A673 (cell line): ENCODE data around the gene DNAJC10. TPM values are rescaled to one million over a fixed set of nuclear protein-coding genes. Genes with fewer than 3 reads are reported as not detected.

Experiments used
- BruUV-seq: library from RNA; stranded (reverse); fragments of 400-500 nt; replicated peaks from 2 replicates; lab custom pipeline; 2021; lab: Mats Ljungman, UMichigan
- CTCF ChIA-PET: fragments of 300-600 bp; sonication (Branson Sonifier 250); formaldehyde crosslinking; loops from one replicate; lab custom pipeline; 2022; ENCODE audit warnings: antibody characterized with exemption; lab: Charles Lee
- POLR2A ChIA-PET: fragments of 300-600 bp; sonication (Branson Sonifier 250); formaldehyde crosslinking; loops from one replicate; lab custom pipeline; 2022; ENCODE audit warnings: antibody characterized with exemption; ENCODE audit not compliant: low non-redundant PET; lab: Charles Lee
- DNase-seq: peaks from one replicate; pipeline ENCODE4 v3.0.0-alpha.2; 2015; ENCODE audit warnings: low spot score
- H3K27ac ChIP-seq: fragments of 200-600 bp; sonication (generic); 2 replicates; pipeline ENCODE4 v1.5.1; 2016; ENCODE audit warnings: mixed run types, low read depth, mild to moderate bottlenecking, mixed read lengths, antibody characterized with exemption, low read length; ENCODE audit not compliant: poor library complexity, severe bottlenecking
- H3K27me3 ChIP-seq: fragments of 200-600 bp; sonication (generic); replicated peaks from 2 replicates; pipeline ENCODE4 v1.6.1; 2017; ENCODE audit warnings: mixed run types, low read depth, mild to moderate bottlenecking, mixed read lengths, antibody characterized with exemption, low read length; ENCODE audit not compliant: insufficient read depth, poor library complexity
- H3K36me3 ChIP-seq: fragments of 200-600 bp; sonication (generic); 2 replicates; pipeline ENCODE4 v1.6.1; 2016; ENCODE audit warnings: mixed run types, mild to moderate bottlenecking, mixed read lengths, antibody characterized with exemption, low read length; ENCODE audit not compliant: insufficient read depth, poor library complexity, severe bottlenecking
- H3K4me1 ChIP-seq: fragments of 200-600 bp; sonication (generic); 2 replicates; pipeline ENCODE4 v1.6.1; 2017; ENCODE audit warnings: mixed run types, mild to moderate bottlenecking, mixed read lengths, antibody characterized with exemption, low read length; ENCODE audit not compliant: insufficient read depth, poor library complexity, severe bottlenecking
- H3K4me3 ChIP-seq: fragments of 200-600 bp; sonication (generic); 2 replicates; pipeline ENCODE4 v1.5.1; 2016; ENCODE audit warnings: low read depth, mixed run types, mild to moderate bottlenecking, mixed read lengths, low read length; ENCODE audit not compliant: poor library complexity, severe bottlenecking
- H3K9me3 ChIP-seq: fragments of 200-600 bp; sonication (generic); 2 replicates; pipeline ENCODE4 v1.6.1; 2016; ENCODE audit warnings: mixed run types, low read depth, mild to moderate bottlenecking, mixed read lengths, antibody characterized with exemption, low read length; ENCODE audit not compliant: poor library complexity, severe bottlenecking
- EZH2 ChIP-seq: fragments of 200-600 bp; sonication (generic); IDR thresholded peaks from 2 replicates; pipeline ENCODE4 v1.6.1; 2017; ENCODE audit warnings: borderline replicate concordance, low read depth, mild to moderate bottlenecking, mixed read lengths, antibody characterized with exemption, low read length; ENCODE audit not compliant: poor library complexity, severe bottlenecking
- intact Hi-C: fragments of 100-400 bp; cut with micrococcal nuclease; formaldehyde crosslinking; loops from one replicate; pipeline ENCODE4 v1.10.0; 2022; ENCODE audit not compliant: unreplicated experiment
- total RNA-seq: library from RNA; stranded (reverse); gene quantifications from 2 replicates; pipeline ENCODE4 v1.2.3, GENCODE V29; 2021
- TF ChIP-seq, protein P1 (sequence below): fragments of 300-800, 200-600 bp; sonication (generic); conservative IDR thresholded peaks from 2 replicates; pipeline ENCODE4 v1.5.1; 2017; ENCODE audit warnings: low read depth, mild to moderate bottlenecking, antibody characterized with exemption, low read length, moderate library complexity, mixed read lengths

DNAJC10 gene
- total RNA-seq, 1 experiment from 2014 or later: 101 TPM

DNA sequence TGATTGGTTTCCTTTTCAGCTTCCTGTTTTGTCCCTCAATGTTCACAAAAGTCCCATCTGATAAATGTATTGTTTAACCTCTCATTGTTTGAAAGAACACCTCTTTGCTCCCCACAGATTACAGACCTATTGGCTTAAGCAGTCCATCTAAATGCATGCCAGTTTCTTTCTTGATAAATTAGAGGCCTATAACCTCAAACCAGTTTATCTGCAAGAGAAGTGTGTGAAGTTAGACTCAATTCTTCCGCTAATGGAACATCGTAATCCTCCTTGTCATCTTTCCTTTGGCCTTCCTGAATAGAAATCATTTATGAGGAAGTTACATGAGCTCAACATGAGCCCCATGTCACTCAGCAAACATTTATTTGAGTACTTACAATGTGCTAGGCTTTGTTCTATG, 76.4 kb downstream of the DNAJC10 start:
- Histone ChIP-seq H3K4me1 (peaks cover 16% of the 10 kb centered on the region), H3K9me3 (no peaks in the 10 kb centered on the region), H3K27ac (no peak overlapping the region), H3K36me3 (no peaks in the 10 kb centered on the region), H3K27me3 (no peaks in the 10 kb centered on the region), H3K4me3 (no peak overlapping the region)
- intact Hi-C loops: no loop called here
- ChIA-PET CTCF (no interaction called here), POLR2A (no interaction called here)
- no TSS peak for BruUV-seq
- TF ChIP-seq EZH2: no peak
- TF ChIP-seq, protein P1, sequence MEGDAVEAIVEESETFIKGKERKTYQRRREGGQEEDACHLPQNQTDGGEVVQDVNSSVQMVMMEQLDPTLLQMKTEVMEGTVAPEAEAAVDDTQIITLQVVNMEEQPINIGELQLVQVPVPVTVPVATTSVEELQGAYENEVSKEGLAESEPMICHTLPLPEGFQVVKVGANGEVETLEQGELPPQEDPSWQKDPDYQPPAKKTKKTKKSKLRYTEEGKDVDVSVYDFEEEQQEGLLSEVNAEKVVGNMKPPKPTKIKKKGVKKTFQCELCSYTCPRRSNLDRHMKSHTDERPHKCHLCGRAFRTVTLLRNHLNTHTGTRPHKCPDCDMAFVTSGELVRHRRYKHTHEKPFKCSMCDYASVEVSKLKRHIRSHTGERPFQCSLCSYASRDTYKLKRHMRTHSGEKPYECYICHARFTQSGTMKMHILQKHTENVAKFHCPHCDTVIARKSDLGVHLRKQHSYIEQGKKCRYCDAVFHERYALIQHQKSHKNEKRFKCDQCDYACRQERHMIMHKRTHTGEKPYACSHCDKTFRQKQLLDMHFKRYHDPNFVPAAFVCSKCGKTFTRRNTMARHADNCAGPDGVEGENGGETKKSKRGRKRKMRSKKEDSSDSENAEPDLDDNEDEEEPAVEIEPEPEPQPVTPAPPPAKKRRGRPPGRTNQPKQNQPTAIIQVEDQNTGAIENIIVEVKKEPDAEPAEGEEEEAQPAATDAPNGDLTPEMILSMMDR: no peak
- DNase-seq: no peak

DNA sequence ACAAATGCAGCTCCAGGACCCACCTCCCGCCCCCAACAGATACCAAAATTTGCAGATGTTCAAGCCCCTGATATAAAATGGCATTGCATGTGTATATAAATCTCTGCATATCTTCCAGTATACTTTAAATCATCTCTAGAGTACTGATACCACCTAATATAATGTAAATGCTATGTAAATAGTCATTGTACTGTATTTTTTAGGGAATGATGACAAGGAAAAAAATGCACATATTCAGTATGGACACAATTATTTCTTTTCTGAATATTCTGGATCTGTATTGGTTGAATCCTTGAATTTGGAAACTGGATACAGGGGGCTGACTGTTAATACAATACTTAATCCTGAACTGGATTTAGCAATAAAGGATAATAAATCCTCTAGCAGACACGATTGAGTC, 82.7 kb downstream of the DNAJC10 start:
- H3K9me3 ChIP-seq: no peaks in the 10 kb centered on the region
- POLR2A ChIA-PET: no interaction called here
- CTCF ChIA-PET: no interaction called here
- no peak for DNase-seq
- intact Hi-C loops: no loop called here
- H3K36me3 ChIP-seq: no peaks in the 10 kb centered on the region
- no peaks in the 10 kb centered on the region for H3K4me1 ChIP-seq
- no peak overlapping the region for H3K27ac ChIP-seq
- H3K4me3 ChIP-seq: no peak overlapping the region
- no TSS peak for BruUV-seq
- H3K27me3 ChIP-seq: no peaks in the 10 kb centered on the region
- no peak for TF ChIP-seq EZH2
- TF ChIP-seq, protein P1: no peak

- no TSS peak for BruUV-seq
- no peaks in the 10 kb centered on the region for H3K4me1 ChIP-seq
- POLR2A ChIA-PET: no interaction called here
- no peaks in the 10 kb centered on the region for H3K27me3 ChIP-seq
- no peak for DNase-seq
- CTCF ChIA-PET: no interaction called here
- H3K9me3 ChIP-seq: no peaks in the 10 kb centered on the region
- H3K27ac ChIP-seq: no peak overlapping the region
- no peak overlapping the region for H3K4me3 ChIP-seq
- intact Hi-C loops: no loop called here
- TF ChIP-seq EZH2: no peak
- TF ChIP-seq, protein P1: no peak
- H3K36me3 ChIP-seq: no peaks in the 10 kb centered on the region
These were observed 88.1 kb downstream of the DNAJC10 start for GRCh38 chr2:182804128-182804527.
